GM19455 (cell line): ENCODE measurements around the gene THOC2.
"Not testable (repeated sequence)": the region's sequence is repeated elsewhere in the genome, so short reads cannot be mapped to it uniquely, and the experiment has no call there.

Experiments used
- ATAC-seq: cut with Tn5 transposase; IDR thresholded peaks from one replicate; pipeline ENCODE4 v1.9.1; 2021; ENCODE audit not compliant: unreplicated experiment

THOC2 gene

DNA sequence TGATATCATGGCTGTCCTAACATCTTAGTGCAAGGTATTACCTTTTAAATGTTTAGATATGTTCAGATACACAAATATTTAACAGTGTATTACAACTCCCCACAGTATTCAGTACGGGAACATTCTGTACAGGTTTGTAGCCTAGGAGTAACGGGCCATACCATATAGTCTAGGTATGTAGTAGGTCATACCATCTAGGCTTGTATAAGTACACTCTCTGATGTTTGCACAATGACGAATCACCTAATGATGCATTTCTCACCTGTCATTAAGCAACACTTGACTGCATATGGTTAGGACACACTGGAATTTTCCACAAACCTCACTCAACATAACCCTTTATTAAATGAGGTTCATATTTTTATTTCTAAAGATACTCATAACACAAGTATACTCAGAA lies 67.7 kb downstream of the THOC2 start:
- no peak for ATAC-seq

DNA sequence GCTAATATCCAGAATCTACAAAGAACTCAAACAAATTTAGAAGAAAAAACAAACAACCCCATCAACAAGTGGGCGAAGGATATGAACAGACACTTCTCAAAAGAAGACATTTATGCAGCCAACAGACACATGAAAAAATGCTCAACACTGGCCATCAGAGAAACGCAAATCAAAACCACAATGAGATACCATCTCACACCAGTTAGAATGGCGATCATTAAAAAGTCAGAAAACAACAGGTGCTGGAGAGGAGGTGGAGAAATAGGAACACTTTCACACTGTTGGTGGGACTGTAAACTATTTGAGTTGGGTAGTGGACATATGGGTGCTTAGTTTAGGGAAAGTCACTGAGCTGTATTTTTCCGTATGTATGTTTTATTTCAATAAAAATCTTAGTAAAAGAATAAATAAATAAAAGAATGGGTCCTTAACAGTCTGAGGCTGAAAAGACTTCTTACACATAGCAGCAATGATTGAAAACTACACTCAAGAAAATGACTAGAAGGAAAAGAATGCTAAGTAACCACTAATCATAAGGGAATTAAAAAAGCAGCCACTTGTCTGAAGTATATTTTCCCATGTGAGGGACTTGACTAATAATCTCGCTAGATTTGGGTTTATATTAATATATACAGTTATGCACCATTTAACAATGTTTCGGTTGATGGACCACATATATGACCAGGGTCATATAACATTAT lies 68.2 kb downstream of the THOC2 start:
- not testable (repeated sequence) for ATAC-seq

DNA sequence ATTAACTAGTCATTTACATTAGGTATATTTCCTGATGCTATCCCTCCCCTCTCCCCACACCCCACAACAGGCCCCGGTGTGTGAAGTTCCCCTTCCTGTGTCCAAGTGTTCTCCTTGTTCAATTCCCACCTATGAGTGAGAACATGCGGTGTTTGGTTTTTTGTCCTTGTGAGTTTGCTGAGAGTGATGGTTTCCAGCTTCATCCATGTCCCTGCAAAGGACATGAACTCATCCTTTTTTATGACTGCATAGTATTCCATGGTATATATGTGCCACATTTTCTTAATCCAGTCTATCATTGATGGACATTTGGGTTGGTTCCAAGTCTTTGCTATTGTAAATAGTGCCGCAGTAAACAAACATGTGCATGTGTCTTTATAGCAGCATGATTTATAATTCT lies 69.1 kb downstream of the THOC2 start:
- not testable (repeated sequence) for ATAC-seq

DNA sequence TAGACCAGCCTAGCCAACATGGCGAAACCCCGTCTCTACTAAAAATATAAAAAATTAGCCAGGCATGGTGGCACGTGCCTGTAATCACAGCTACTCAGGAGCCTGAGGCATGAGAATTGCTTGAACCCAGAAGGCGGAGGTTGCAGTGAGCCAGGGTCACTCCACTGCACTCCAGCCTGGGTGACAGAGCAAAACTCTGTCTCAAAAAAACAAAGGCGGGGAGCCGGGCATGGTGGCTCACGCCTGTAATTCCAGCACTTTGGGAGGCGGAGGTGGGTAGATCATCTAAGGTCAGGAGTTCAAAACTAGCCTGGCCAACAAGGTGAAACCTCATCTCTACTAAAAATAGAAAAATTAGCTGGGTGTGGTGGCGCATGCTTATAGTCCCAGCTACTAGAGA lies 76.3 kb downstream of the THOC2 start:
- ATAC-seq, result not testable (repeated sequence)

GRCh38 chrX:123648811-123649181 lies 84.1 kb downstream of the THOC2 start:
- not testable (repeated sequence) for ATAC-seq

- ATAC-seq, result no peak
Observed at GRCh38 chrX:123648028-123648810, 84.6 kb downstream of the THOC2 start.

- ATAC-seq, result no peak
Observed at GRCh38 chrX:123647244-123647643, 85.6 kb downstream of the THOC2 start.

GRCh38 chrX:123629502-123629901 lies 103.3 kb downstream of the THOC2 start:
- no peak for ATAC-seq

DNA sequence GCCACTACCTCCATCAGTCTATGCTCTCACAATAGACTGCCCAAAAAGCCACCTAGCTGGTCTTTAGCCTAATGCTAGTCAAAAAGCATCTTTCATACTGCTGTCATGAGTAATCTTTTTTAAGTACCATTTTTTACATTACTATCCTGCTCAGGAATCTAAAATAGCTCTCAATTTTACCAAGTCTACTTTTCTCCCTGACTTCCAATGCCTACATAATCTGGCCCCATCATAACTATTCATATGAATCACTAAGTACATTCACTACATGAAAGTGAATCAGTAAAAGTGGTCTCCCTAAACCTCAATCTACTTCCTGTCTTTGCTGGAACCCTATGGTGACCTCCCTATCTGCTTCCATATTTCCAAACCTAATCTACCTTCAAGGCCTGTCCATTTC lies 105.9 kb downstream of the THOC2 start:
- no peak for ATAC-seq

- no peak for ATAC-seq
Observed at GRCh38 chrX:123625952-123626351, 106.9 kb downstream of the THOC2 start.

- ATAC-seq, result no peak
Observed at GRCh38 chrX:123625477-123625876, 107.4 kb downstream of the THOC2 start.

DNA sequence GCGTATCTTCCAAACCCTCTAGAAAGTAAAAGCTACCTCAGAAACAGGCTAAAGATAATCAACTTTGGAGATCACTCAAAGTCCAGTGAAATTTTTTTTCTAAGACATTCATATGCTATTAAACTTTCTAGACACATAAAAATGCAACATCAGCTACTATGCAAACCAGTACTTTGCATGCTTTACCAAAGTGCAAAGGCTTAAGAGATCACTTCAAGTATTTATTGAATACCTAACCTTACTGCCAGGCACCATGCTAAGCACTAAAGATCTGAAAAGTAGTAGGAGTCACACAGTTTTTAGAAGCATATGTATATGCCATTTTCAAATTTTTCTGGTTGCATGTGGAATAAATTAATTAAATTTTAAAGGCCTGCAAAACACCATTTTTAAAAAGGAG lies 115.8 kb downstream of the THOC2 start:
- no peak for ATAC-seq

DNA sequence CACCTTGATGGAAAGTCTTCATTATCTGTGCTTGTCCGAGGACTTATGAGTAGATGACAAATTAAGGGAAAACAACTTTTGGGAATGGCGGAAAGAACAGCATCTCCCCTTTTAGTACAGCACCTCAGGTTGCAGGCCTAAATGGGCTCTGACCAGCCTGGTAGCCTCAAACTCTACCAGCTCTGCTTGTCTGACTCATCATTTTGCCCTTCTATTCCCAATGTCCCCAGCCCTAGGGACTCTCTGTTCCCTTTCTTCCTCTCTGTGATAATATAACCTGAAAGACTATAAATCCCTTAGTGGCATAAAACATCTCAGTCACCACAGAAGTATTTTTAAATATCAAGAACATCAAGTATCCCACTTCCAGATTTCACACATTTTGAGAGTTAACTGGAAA lies 121.9 kb downstream of the THOC2 start:
- ATAC-seq, result no peak

DNA sequence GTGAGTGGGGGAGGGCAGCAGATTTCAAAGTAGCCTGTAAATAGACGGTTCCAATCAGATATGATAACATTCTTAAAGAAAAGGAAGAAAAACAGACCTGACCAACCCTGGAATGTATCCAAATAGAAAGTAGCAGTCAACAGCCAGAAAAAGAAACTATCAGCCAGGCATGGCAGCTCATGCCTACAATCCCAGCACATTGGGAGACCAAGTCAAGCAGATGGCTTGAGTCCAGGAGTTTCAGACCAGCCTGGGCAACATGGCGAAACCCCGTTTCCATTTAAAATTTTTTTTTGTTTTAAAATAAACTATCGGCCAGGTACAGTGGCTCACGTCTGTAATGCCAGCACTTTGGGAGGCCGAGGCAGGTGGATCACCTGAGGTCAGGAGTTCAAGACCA lies 125.0 kb downstream of the THOC2 start:
- ATAC-seq, result no peak

DNA sequence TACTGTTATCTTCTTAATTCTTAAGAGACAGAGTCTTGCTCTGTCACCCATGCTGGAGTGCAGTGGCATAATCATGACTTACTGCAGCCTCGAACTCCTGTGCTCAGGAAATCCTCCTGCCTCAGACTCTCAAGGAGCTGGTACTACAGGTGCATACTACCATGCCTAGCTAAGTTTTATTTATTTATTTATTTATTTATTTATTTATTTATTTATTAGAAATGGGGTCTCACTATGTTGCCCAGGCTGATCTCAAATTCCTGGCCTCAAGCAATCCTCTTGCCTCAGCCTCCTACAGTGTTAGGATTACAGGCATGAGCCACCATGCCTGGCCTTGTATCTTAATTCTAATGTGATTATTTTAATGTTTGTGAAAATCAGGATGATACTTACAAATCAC lies 125.6 kb downstream of the THOC2 start:
- ATAC-seq, result no peak

DNA sequence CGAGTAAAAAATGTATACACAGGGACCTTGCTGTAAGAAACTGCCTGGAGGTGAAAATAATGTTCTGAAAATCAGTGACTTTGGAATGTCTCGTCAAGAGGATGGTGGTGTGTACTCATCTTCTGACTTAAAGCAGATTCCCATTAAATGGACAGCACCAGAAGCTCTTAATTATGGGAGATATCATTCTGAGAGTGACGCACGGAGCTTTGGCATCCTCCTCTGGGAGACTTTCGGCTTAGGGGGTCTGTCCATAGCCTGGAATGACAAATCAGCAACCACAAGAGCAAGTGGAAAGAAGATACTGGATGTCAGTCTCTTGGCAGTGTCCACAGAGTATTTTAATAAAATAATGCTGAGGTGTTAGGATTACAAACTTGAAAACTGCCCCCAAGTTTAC lies 129.4 kb downstream of the THOC2 start:
- ATAC-seq, result no peak

DNA sequence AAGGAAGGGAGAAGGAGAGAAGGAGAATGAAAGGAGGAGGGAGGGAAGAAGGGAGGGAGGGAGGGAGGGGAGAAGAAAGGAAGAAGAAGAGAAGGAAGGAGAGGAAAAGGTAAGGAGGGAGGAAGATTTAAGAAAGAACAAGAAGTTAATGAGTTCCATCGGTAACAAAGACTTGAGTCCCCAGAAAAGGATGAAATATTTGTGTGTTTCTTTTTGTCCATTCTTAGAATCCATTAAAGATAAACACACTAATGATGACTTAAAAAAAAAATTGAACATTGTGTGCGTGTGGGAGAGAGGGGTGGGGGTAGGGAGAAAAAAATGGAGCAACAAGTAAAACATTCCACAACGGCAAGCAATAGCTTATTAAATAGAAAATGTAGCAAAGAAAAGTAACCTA lies 131.4 kb downstream of the THOC2 start:
- no peak for ATAC-seq

- no peak for ATAC-seq
Observed at GRCh38 chrX:123600181-123600580, 132.7 kb downstream of the THOC2 start.

GRCh38 chrX:123590842-123591486 lies 141.9 kb downstream of the THOC2 start:
- ATAC-seq, result no peak

- no peak for ATAC-seq
Observed at GRCh38 chrX:123588723-123589122, 144.1 kb downstream of the THOC2 start.

DNA sequence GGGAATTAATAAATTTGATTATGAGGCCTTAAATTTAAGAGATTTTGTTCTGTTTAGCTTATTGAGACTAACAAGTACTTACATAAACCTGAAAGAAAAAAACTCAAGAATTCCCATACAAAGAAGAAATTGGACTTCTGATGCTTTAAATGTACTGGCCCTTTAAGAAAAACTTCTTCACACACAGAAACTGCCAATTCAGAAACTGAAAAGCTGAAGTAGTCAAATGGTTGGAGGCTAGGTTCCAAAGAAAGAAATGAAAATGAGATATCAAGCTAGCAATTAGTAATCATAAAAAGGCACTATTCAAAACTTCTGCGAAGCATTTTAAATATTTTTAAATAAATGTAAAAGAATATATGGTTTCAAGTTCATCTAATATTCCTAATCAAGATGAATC lies 151.3 kb downstream of the THOC2 start:
- ATAC-seq, result no peak

GRCh38 chrX:123580792-123581191 lies 152.1 kb downstream of the THOC2 start:
- no peak for ATAC-seq
